HG02885 (cell line): Measurements from ENCODE around the gene ABCF2.

Experiments used
- ATAC-seq: cut with Tn5 transposase; IDR thresholded peaks from one replicate; pipeline ENCODE4 v1.9.1; 2021; ENCODE audit warnings: mild to moderate bottlenecking; ENCODE audit not compliant: unreplicated experiment, poor library complexity

Gene ABCF2

DNA sequence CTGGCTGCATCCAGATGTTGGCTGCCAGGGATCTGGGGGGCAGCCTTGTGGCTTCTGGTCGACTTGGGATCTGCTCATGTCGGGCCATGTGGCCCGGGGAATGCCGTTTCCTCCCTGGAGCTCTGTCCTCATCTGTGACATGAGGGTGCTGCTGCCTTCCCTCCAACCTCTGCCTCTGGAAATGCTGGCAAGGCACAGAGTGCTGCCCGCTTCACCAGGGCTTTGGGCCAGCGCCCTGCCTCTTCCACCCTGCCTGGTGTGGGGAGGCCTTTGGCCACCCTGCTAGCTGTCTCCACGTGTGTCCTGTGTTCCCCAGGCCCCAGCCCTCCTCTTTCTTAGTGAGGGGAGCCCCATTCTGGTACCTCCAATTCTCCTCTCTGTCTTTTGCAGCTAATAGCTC, 27.3 kb upstream of the ABCF2 start:
- ATAC-seq: no peak

GRCh38 chr7:151252961-151253711, 26.1 kb upstream of the ABCF2 start:
- ATAC-seq: no peak

GRCh38 chr7:151252561-151252835, 25.5 kb upstream of the ABCF2 start:
- ATAC-seq: no peak

- ATAC-seq: no peak
These were observed 24.9 kb upstream of the ABCF2 start for GRCh38 chr7:151251689-151252560.

GRCh38 chr7:151251328-151251688, 24.3 kb upstream of the ABCF2 start:
- no peak for ATAC-seq

DNA sequence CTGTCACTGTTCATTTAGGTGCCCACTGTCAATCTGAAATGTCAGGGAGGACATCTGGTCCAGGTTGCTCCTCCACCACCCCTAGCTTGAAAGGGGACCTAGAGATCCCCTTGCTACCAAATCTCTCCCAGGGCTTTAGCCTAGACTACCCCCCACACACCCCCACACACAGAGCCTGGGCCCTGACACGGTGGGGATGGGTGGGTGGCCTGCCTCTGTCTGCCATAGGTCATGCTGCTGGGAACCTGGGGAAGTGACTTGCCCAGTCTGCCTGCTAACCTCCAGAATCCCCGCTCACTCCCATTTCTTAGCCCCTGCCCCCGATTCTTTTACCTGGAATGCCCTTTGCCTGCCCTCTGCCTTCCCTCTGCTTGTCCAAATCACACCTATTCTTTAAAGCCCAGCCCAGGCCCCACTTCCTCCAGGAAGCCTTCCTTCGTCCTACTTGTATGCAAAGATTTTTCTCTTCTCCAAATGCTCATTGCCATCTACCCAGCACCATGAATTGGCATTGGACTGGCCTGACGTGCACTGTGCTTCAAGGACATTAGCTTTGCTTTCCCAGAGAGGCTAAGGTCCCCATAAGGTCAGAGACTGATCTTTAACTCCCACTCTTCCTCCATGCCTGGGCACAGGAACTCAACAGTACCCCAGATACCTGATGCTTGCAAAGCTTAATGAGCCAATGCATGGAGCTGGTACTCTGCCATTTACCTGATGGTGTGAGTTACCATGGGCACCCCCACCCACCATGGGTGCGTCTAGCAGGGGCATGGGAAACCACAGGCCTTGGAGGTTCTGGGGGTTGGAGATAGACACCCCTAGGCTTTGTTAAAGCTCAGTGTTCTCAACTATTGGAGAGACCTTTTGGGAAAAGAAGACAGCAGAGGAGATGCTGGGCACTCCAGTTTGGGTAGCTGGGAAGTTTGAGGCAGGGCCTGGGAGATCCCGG, 23.5 kb upstream of the ABCF2 start:
- no peak for ATAC-seq

DNA sequence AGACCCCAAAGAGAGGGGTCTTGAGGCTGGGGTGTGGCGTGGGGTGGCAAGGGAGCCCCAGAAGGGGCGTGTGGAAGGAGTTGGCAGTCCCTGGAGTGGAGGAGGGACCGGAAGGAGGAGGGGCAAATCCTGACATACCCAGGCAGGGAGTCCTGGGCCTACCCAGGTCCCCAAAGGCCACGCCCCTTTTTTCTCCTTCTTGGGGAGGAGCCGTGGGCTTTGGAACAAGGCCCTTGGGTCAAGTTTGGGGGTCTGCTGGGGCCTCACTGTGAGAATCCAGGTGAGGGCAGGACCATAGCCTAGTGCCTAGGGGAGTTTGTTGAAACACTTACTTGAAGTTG, 22.7 kb upstream of the ABCF2 start:
- no peak for ATAC-seq

- no peak for ATAC-seq
These were observed 22.2 kb upstream of the ABCF2 start for GRCh38 chr7:151249034-151249731.

DNA sequence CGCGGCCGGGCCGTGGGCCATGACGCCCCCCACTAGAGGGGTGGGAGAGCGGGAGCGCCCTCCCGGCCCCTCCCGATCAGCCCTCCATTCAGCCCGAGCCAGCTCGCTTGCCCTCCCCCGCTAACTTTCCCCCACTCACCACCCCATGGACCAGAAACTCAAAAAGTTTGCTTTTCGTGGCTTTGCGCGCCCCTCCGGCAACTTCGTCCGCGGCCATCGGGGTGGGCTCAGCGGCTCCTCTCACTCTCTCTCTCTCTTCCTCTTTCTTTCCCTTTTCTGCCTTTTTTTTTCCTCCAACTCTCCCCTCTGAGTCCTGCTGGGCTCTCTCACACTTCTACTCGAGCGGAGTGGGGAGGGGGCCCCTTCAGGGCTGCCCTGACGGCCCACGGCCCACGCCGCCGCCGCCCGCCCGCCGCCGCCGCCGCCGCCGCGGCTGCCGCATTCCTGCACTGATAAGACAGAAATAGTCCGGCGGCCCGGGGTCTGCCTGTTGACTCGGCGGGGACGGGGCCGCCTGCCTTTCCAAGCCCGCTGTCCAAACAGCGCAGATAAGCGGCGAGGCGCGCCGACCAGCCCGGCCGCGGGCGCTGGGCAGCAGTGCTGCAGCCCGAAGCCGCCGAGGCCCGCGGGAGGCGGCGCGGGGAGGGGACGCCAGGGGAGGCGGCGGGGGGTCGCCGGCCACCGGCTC, 21.5 kb upstream of the ABCF2 start, which contains the start of gene SMARCD3:
Gene SMARCD3 (minus strand): TSS at position 349 of the 688 bp plus-strand sequence. CDS start 132 bp downstream, at position 217.
- ATAC-seq: no peak

DNA sequence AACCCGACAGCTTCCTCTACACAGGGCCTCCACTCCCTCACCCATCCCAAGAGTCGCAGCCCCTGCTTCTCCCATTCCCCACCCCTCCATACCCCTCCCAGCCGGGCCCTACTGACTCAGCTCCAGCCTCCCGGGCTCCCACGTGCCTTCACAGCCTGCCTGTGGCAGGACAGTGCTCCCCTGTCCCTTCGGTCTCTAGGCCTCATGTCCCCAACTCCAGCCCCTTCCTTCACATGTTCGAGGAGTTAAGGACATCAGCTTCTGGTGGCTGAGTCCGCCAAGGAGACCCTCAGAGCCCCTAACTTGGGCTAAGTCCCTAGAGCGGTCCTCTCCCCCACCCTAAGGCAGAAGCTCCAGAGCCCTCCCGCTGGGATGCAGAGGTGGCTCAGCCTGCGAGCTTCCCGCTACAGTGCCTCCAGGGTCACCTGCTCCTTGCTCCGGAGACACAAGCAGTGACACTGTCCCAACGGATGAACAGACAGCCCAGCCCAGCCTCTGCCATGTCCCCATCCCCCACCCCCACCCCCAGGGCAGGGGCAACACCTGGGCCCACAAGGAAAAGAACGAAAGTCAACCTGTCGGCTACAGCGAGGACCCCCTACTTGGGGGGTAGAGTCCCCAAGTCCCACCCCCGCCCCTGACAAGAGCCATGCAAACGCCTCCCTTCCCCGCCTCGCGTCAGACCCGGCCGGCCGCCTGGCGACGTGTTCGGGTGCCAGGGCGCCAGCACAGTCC, 20.8 kb upstream of the ABCF2 start:
- ATAC-seq: no peak

GRCh38 chr7:151246851-151247580, 20.0 kb upstream of the ABCF2 start:
- no peak for ATAC-seq

- no peak for ATAC-seq
These were observed 19.3 kb upstream of the ABCF2 start for GRCh38 chr7:151246102-151246850.

DNA sequence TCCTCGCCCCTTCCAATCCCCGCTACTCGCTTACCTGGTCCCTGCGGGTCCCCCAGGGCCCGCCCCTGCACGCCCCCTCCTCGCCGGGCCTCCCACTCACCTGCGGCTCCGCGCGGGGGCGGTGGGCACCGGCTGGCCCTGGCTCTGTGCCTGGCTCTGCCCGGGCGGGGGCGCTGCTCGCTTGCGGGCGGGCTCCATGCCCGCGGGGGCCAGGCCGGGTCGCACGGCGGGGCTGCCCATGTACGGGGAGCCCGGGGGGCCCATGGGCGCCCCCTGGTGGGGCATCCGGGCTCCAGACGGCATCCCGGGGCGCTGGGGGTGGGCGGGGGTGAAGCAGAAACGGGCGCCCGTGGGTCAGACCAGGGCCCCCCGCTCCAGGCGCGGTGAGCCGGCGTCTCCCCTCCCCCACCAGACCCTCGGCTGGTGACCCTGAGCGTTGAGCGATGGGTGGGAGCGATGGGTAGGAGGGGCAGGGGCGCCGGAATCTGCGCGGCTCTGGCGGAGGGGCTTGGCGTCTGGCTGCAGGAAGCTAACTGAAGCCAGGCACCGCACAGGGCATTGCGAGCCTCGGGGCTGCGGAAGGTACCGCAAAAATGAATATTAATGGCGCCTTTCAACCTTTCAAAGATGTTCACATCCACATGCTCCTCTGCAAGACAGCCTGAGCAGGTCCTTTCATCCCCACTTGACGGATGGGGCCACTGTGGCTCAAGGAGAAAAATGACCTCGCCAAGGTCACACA, 18.5 kb upstream of the ABCF2 start:
- peak; percentile 30 for ATAC-seq

DNA sequence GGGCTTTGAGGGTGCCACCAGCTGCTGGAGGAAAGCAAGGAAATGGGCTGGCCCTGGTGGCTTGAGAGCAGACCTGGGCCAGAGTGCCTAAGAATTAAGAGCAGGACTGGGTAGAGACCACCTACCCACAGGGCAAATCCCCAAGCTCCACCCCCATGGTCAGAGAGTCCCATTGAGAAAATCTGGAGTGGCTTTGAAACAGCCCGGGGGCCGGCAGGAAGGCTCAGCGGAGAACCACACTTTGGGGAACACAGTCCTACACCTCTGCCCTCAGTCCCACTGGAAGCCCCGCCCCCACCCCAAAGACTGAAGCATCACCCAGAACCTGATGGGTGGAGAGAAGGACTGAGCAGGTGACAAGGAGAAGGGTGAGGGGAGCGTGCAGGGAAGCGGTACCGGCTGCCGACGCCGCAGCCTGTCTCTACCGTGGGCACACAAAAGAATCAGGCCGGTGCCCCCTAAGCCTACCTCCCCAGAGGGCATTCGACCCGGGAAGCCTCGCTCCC, 17.9 kb upstream of the ABCF2 start:
- ATAC-seq: no peak

DNA sequence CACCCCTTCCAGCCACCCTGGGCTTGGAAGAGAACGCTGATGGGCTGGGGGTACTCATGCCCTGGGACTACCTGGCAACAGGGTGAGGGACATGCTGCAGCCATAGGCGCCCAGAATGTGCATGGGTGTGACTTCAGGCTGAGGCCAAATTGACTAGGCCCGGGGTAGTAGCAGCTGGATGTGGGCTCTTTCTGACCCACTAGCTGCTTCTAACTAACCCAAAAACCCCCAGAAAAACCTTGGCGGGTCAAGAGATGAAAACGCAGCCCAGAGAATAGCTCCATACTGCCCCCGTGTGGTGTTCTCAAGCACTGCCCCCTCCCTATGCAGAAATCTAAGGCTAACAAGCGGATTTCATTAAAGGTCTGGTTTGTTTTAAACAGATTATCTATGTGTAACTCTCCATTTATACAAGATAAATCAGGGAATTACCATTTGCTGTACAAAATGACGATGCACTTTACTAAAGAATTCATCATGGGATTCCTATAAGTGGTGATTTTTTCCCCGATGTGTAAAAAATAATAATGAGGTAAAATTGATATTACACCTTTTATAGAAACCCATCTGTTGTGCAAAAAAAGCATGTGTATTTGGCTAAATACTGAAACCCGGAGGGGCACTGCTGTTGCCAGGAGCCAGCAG, 17.3 kb upstream of the ABCF2 start:
- ATAC-seq: no peak
